ENCODE data around the gene TMED1. TPM values are rescaled to one million over a fixed set of nuclear protein-coding genes. Genes with fewer than 3 reads are reported as not detected.

The TMED1 gene
- total RNA-seq, 1 experiment from 2014 or later = 32.3 TPM

GRCh38 chr19:10846500-10847202 is 10.6 kb upstream of the TMED1 start:
- Histone ChIP-seq H2BK5ac (ENCODE audit: insufficient read length, low read length) (no peak overlapping the region), H3K14ac (ENCODE audit: insufficient read depth, low read length) (no peak overlapping the region), H3K27ac (ENCODE audit: insufficient read length, low read depth, low read length) (no peak overlapping the region), H3K56ac (ENCODE audit: insufficient read length, low read depth, low read length) (no peak overlapping the region), H2BK15ac (ENCODE audit: low read depth, low read length) (no peak overlapping the region), H2BK120ac (ENCODE audit: low read depth, low read length, poor library complexity, severe bottlenecking) (no peak overlapping the region), H2BK20ac (ENCODE audit: low read depth, low read length, poor library complexity, severe bottlenecking) (no peak overlapping the region), H3K9me3 (ENCODE audit: control insufficient read depth, low read depth, low read length) (no peaks in the 10 kb centered on the region), H2AFZ (ENCODE audit: low read length) (no peak overlapping the region), H3K23me2 (ENCODE audit: insufficient read length, low read depth, low read length, poor library complexity, severe bottlenecking) (no peaks in the 10 kb centered on the region), H4K5ac (ENCODE audit: insufficient read length, low read depth, low read length) (no peak overlapping the region), H3K4ac (ENCODE audit: low read depth, low read length) (no peak overlapping the region), H4K91ac (ENCODE audit: insufficient read length, low read depth, low read length) (no peak overlapping the region), H3K4me1 (ENCODE audit: insufficient read depth, low read length) (no peaks in the 10 kb centered on the region), H3T11ph (ENCODE audit: low read length) (no peak overlapping the region), H3K79me2 (ENCODE audit: insufficient read depth, low read length) (no peaks in the 10 kb centered on the region), H3K79me1 (ENCODE audit: insufficient read depth, low read depth, low read length, poor library complexity, severe bottlenecking) (no peaks in the 10 kb centered on the region), H4K8ac (replicated peaks; ENCODE audit: insufficient read length, low read depth, low read length) (no peak overlapping the region), H2BK12ac (ENCODE audit: insufficient read length, low read depth, low read length) (no peak overlapping the region), H4K20me1 (ENCODE audit: control insufficient read depth, insufficient read depth, insufficient read length) (no peaks in the 10 kb centered on the region), H2AK5ac (ENCODE audit: insufficient read length, low read length) (no peak overlapping the region), H3K9ac (ENCODE audit: extremely low read depth, insufficient read length, low read length) (no peak overlapping the region), H3K23ac (ENCODE audit: insufficient read length, low read depth, low read length) (no peak overlapping the region), H3K4me2 (ENCODE audit: insufficient read depth, insufficient read length, low read length) (no peak overlapping the region), H3K18ac (ENCODE audit: insufficient read length, low read depth, low read length) (no peak overlapping the region), H3K27me3 (ENCODE audit: insufficient read depth, low read length) (no peaks in the 10 kb centered on the region)
- no CpG with 5 or more reads among the region's 2 CpGs for WGBS (ENCODE audit: extremely low coverage, insufficient read length, low lambda C conversion rate)
- TF ChIP-seq CTCF (conservative IDR thresholded peaks at IDR 0.05) = no peak
- DNase-seq = no peak
- Mint-ChIP-seq H3K27ac (no peak overlapping the region), H3K27me3 (ENCODE audit: low read depth) (peaks cover 32% of the 10 kb centered on the region), H3K9me3 (peaks cover 5 to 11% of the 10 kb centered on the region in 2 experiments; a peak in 4 of 5 replicates), H3K4me3 (no peak overlapping the region), H3K36me3 (ENCODE audit: insufficient read depth in 1 of 3, low read depth in 3 of 3) (no peaks in the 10 kb centered on the region), H3K4me1 (peaks cover 0 to 3% of the 10 kb centered on the region in 2 experiments; a peak in 1 of 4 replicates)

Measured in H9 (cell line).